ENCODE data around the gene GLI3. TPM values are rescaled to one million over a fixed set of nuclear protein-coding genes. Genes with fewer than 3 reads are reported as not detected.

Gene GLI3
- total and polyA plus RNA-seq, 2 donors (not counting 1 experiment from before 2014, with no cell fraction given): 6.4 to 6.5 TPM

GRCh38 chr7:42097752-42098151 lies 139.3 kb downstream of the GLI3 start:
- H3K27me3 ChIP-seq (ENCODE audit: control insufficient read depth, insufficient read depth, low read length): no peaks in the 10 kb centered on the region
- no peak overlapping the region for H2AFZ ChIP-seq (ENCODE audit: low read length)
- H3K4me2 ChIP-seq (ENCODE audit: extremely low read depth, insufficient read depth, low read length): peak overlapping the region; percentile 52
- H3K4me1 ChIP-seq (ENCODE audit: control insufficient read depth, extremely low read depth, insufficient read depth, low read length): peaks cover 37% of the 10 kb centered on the region
- H3K9me3 ChIP-seq (ENCODE audit: control insufficient read depth, insufficient read depth, low read depth, low read length): no peaks in the 10 kb centered on the region
- TF ChIP-seq CTCF (conservative IDR thresholded peaks at IDR 0.05 in 1 of 2, IDR thresholded peaks at IDR 0.05 in 1 of 2; ENCODE audit: low read depth in 1 of 2, low read length in 2 of 2): peak; percentile 10 to 31
- no peak for TF ChIP-seq EZH2 (IDR thresholded peaks at IDR 0.05; ENCODE audit: low read length, missing control alignments)
- no peaks in the 10 kb centered on the region for H3K36me3 ChIP-seq (ENCODE audit: control insufficient read depth, insufficient read depth, low read length)
- H3K9ac ChIP-seq (ENCODE audit: insufficient read depth, low read length): no peak overlapping the region
- H3K79me2 ChIP-seq (ENCODE audit: control insufficient read depth, insufficient read depth, low read length): no peaks in the 10 kb centered on the region
- peak; percentile 82 to 85 for DNase-seq (ENCODE audit: low read depth in 2 of 2)
- no peak overlapping the region for H3K4me3 ChIP-seq (replicated peaks in 1 of 4; ENCODE audit: control extremely low read depth in 1 of 4, insufficient read depth in 1 of 4, low read depth in 3 of 4, low read length in 4 of 4)
- H4K20me1 ChIP-seq (ENCODE audit: control insufficient read depth, extremely low read depth, insufficient read depth, low read length): no peaks in the 10 kb centered on the region
- H3K27ac ChIP-seq (ENCODE audit: insufficient read depth, low read length): peak overlapping the region; percentile 74

GRCh38 chr7:42096681-42097561 lies 140.1 kb downstream of the GLI3 start:
- Histone ChIP-seq H4K20me1 (ENCODE audit: control insufficient read depth, extremely low read depth, insufficient read depth, low read length) (no peaks in the 10 kb centered on the region), H3K27ac (ENCODE audit: insufficient read depth, low read length) (peak overlapping the region; percentile 74), H3K36me3 (ENCODE audit: control insufficient read depth, insufficient read depth, low read length) (no peaks in the 10 kb centered on the region), H3K9ac (ENCODE audit: insufficient read depth, low read length) (peak overlapping the region; percentile 25), H3K27me3 (ENCODE audit: control insufficient read depth, insufficient read depth, low read length) (no peaks in the 10 kb centered on the region), H3K4me2 (ENCODE audit: extremely low read depth, insufficient read depth, low read length) (peak overlapping the region; percentile 62), H3K79me2 (ENCODE audit: control insufficient read depth, insufficient read depth, low read length) (no peaks in the 10 kb centered on the region), H3K4me3 (replicated peaks in 1 of 4; ENCODE audit: control extremely low read depth in 1 of 4, insufficient read depth in 1 of 4, low read depth in 3 of 4, low read length in 4 of 4) (no peak overlapping the region), H2AFZ (ENCODE audit: low read length) (no peak overlapping the region), H3K4me1 (ENCODE audit: control insufficient read depth, extremely low read depth, insufficient read depth, low read length) (peaks cover 37% of the 10 kb centered on the region), H3K9me3 (ENCODE audit: control insufficient read depth, insufficient read depth, low read depth, low read length) (no peaks in the 10 kb centered on the region)
- TF ChIP-seq EZH2 (IDR thresholded peaks at IDR 0.05; ENCODE audit: low read length, missing control alignments) (no peak), CTCF (conservative IDR thresholded peaks at IDR 0.05 in 1 of 2, IDR thresholded peaks at IDR 0.05 in 1 of 2; ENCODE audit: low read depth in 1 of 2, low read length in 2 of 2) (no peak)
- peak; percentile 77 to 79 for DNase-seq (ENCODE audit: low read depth in 2 of 2)

- Histone ChIP-seq H4K20me1 (ENCODE audit: control insufficient read depth, extremely low read depth, insufficient read depth, low read length) (no peaks in the 10 kb centered on the region), H3K79me2 (ENCODE audit: control insufficient read depth, insufficient read depth, low read length) (peaks cover under 1% of the 10 kb centered on the region), H3K9ac (ENCODE audit: insufficient read depth, low read length) (no peak overlapping the region), H3K27me3 (ENCODE audit: control insufficient read depth, insufficient read depth, low read length) (no peaks in the 10 kb centered on the region), H3K36me3 (ENCODE audit: control insufficient read depth, insufficient read depth, low read length) (no peaks in the 10 kb centered on the region), H3K4me2 (ENCODE audit: extremely low read depth, insufficient read depth, low read length) (peak overlapping the region; percentile 62), H3K4me1 (ENCODE audit: control insufficient read depth, extremely low read depth, insufficient read depth, low read length) (peaks cover 37% of the 10 kb centered on the region), H3K27ac (ENCODE audit: insufficient read depth, low read length) (peak overlapping the region; percentile 74), H2AFZ (ENCODE audit: low read length) (no peak overlapping the region), H3K4me3 (replicated peaks in 1 of 4; ENCODE audit: control extremely low read depth in 1 of 4, insufficient read depth in 1 of 4, low read depth in 3 of 4, low read length in 4 of 4) (no peak overlapping the region), H3K9me3 (ENCODE audit: control insufficient read depth, insufficient read depth, low read depth, low read length) (no peaks in the 10 kb centered on the region)
- no peak for DNase-seq (ENCODE audit: low read depth in 2 of 2)
- no peak for TF ChIP-seq EZH2 (IDR thresholded peaks at IDR 0.05; ENCODE audit: low read length, missing control alignments)
- no peak for TF ChIP-seq CTCF (conservative IDR thresholded peaks at IDR 0.05 in 1 of 2, IDR thresholded peaks at IDR 0.05 in 1 of 2; ENCODE audit: low read depth in 1 of 2, low read length in 2 of 2)
Measured at GRCh38 chr7:42096268-42096667, 140.7 kb downstream of the GLI3 start.

Measured in fibroblast of lung (primary cell).